Retinal pigment epithelial cell (primary cell): ENCODE measurements around the gene STX18.

Experiments
- DNase-seq: peaks from one replicate; pipeline ENCODE4 v3.0.0-alpha.2; 2010; ENCODE audit warnings: low read depth
- H3K4me3 ChIP-seq: 2 replicates; pipeline ENCODE4 v1.5.1; 2011; ENCODE audit warnings: mild to moderate bottlenecking, low read length, control low read depth, moderate library complexity
- CTCF ChIP-seq: conservative IDR thresholded peaks from 2 replicates; pipeline ENCODE4 v1.5.1; 2011; ENCODE audit warnings: low read depth, low read length, control low read depth, inconsistent platforms

STX18 gene

GRCh38 chr4:4432341-4433125, 109.3 kb downstream of the STX18 start:
- TF ChIP-seq CTCF = no peak
- no peak for DNase-seq

DNA sequence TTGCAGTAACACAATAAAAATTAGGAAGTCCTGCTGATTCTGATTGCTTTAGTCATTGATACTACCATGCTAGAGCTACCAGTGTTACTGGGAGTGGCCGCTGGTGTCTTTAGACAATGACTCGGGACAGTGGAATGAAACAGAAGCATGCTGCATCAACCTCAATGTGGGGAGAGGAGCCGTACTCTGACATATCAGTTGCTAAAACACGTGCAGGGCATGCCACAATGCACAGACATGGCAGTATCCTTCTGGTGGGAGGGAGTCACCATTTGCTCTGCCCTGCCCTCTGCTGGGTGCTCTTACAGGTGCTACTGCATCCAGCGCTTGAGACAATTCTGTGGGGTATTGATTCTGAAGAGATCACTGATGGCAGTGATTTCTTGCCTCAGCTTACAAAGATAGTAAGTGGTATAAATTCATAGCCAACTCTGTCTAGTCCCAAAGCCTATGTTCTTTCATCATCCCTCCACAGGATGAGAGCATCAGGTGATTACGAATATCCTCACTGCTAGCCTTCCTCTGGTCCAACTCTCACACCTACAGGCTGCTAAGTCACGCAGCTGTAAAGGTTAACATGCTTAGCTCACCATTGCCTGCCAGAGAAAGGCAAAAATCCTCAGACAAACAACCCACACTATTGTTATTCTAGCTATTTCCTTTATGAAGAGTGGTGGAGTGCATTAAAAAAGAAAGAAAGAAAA, 111.2 kb downstream of the STX18 start:
- peak; percentile 6 for DNase-seq
- no peak overlapping the region for H3K4me3 ChIP-seq
- TF ChIP-seq CTCF = peak; percentile 88

More at GRCh38 chr4:4432341-4433125, 109.3 kb downstream of the STX18 start:
- no peak overlapping the region for H3K4me3 ChIP-seq

DNA sequence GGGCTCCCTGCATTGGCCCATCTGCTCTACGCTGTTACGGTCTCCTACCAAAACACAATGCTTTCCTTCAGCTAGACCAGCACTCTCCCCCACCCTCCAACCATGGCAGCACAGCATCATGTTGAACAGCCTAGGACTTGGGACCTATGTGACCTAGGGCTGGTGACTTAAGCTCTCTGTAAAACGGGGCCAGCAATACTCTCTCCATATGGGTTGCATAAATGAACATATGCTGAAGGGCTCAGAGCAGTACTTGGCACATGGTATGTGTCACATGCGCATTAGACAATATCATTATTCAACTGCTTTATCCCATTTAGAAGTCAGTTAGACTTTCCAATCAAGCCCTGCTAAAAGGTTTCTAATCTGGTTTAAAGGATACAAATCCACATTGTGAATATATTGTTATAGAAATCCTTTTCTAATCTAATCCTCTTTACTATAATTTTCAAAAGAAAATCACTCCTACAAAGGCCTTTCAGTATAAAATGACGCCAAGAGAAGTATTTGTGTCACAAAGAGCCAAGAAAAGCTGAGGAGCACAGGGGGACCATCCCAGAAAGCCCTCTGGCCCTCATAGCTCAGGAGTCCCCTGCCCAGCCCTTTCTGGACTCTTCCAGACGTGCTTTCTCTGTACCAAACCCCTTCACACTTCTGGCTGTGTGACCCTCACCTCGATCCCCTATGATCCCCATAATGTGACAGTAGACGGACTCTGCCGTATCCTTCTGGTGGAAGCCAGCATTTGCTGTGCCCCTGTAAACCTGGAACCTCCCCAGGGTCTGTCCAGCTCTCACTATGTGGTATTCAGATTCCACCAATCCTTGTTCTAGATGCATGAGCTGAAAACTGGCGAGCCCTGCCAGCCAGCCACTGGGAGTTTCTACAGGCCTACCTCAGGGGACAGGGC, 112.6 kb downstream of the STX18 start:
- peak; percentile 21 for DNase-seq
- no peak for TF ChIP-seq CTCF
- no peak overlapping the region for H3K4me3 ChIP-seq

DNA sequence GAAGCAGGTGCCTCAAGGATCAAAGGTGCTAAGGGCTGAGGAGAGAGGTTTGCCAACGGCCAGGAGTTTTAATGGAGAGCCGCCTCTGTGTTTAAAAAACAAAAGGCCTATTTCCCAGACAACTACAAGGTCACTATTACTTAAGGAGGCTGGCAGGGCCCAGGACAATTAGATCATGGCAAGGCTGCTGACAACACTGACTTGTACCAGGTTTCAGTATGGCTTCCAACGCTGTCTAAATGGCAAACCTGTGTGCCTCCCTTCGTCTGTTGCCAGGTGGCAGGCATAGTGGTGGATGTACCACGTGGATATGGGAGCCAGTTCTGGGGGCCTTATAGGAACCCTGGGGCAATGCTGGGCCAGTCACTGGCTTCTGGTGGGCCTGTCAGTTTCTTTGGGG, 114.0 kb downstream of the STX18 start:
- no peak for TF ChIP-seq CTCF
- H3K4me3 ChIP-seq = no peak overlapping the region
- no peak for DNase-seq

DNA sequence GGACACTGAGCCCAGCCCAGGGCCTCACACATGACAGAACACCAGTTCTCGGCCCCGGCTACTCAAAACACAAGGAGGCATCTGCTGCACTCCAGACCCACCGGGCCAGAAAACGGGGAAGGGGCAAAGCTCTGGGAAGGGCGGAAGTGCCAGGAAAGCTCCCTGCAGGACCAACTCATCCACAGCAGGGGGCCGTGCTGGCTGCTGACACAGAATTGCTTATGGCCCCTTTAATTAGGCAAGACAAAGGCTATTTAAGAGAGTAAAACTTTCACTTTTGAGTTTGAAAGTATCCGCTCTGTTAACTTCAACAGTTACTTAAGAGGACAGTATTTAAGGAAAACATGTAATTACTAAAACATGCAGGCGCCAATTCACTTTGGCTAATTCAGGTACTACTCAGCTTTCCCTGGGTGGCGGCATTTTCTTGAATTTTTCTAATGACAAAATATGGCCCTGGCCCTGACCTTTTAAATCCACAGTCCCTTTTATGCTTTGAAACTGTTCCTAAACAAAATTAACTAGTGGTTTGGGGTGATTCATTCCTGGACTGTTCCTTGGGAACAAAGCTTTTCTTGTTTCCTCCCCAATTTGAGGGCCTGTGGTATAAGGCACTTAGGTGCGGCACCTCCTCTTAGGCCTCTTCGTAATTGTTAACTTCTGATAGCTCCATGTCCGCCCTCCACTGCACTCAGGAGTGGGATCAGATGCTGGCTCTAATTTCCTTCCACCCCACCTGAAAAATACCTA, 114.6 kb downstream of the STX18 start:
- no peak overlapping the region for H3K4me3 ChIP-seq
- peak; percentile 21 for TF ChIP-seq CTCF
- no peak for DNase-seq

DNA sequence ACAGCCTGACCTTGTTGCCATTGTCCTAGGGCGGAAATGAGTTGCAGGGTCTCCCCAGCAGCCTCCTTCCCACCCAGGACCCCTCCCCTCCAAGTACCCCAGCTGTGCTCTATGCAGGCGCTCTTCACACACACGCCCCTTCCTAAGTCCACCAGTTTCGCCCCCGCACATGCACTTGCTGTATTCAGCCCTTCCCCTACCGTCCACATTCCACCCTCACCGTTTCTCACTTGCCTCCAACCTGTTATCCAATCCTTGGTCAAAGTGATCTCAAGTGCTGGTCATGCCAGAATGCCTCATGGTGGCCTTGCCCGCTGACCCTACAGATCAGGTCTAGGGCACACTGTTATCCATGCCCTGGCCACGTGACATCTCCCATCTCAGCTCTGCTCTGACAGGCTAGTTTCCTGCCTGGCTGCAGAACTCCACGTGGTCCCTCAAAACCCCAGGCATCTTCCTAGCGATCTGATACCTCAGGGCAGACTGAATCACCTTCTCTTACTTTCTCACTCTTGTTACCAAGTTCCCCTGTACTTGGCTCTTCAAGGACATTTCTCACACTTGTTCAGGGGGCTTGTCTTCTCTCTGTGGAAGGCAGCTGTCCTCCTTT, 115.2 kb downstream of the STX18 start:
- H3K4me3 ChIP-seq = no peak overlapping the region
- TF ChIP-seq CTCF = no peak
- DNase-seq = no peak
